Transverse colon (tissue), 4 donors: ENCODE measurements around the gene MIOX. TPM values are rescaled to one million over a fixed set of nuclear protein-coding genes. Genes with fewer than 3 reads are reported as not detected.

Experiments
- DNase-seq: peaks from one replicate; pipeline ENCODE4 v3.0.0-alpha.2; 2019
- H3K27ac ChIP-seq, 4 donors: fragments of 200-600 bp; sonication (generic); 2 replicates each; pipeline ENCODE4 v1.5.1; 2016 to 2018; ENCODE audit warnings: inconsistent platforms in 4 of 4
- H3K27me3 ChIP-seq: fragments of 200-600 bp; sonication (generic); 2 replicates; pipeline ENCODE4 v1.5.1; 2017; ENCODE audit warnings: inconsistent platforms
- H3K36me3 ChIP-seq, 4 donors: fragments of 200-600 bp; sonication (generic); 2 replicates each; pipeline ENCODE4 v1.5.1; 2017 to 2019; ENCODE audit warnings: inconsistent platforms in 4 of 4
- H3K4me1 ChIP-seq, 4 donors: fragments of 200-600 bp; sonication (generic); 2 replicates each; pipeline ENCODE4 v1.5.1; 2017 to 2020; ENCODE audit warnings: inconsistent platforms in 4 of 4
- H3K4me3 ChIP-seq, 4 donors: fragments of 200-600 bp; sonication (generic); 1 replicate in 1 of 4; 2 replicates in 3 of 4; pipeline versions ENCODE4 v1.5.1 to v1.6.1; 2017 to 2019; ENCODE audit warnings: inconsistent platforms in 4 of 4
- H3K9me3 ChIP-seq, 2 donors: fragments of 200-600 bp; sonication (generic); 2 replicates each; pipeline ENCODE4 v1.5.1; 2017 to 2019; ENCODE audit warnings: inconsistent platforms in 2 of 2
- EP300 ChIP-seq: sonication (generic); formaldehyde crosslinking; IDR thresholded peaks from one replicate; pipeline ENCODE4 v1.6.1; 2017; ENCODE audit warnings: antibody characterized with exemption, low read depth
- POLR2A ChIP-seq: fragments of 450-650 bp; IDR thresholded peaks from one replicate; pipeline ENCODE4 v1.6.1; 2016; ENCODE audit warnings: antibody characterized with exemption, mild to moderate bottlenecking, moderate library complexity
- POLR2AphosphoS5 ChIP-seq, 3 donors: sonication (generic); formaldehyde crosslinking; IDR thresholded peaks; one replicate each; pipeline ENCODE4 v1.6.1; 2016; ENCODE audit warnings: antibody characterized with exemption in 3 of 3
- WGBS, 2 donors: methylation state at CpG; one replicate each; pipeline ENCODE4 v1.1.5; 2018; ENCODE audit warnings: low coverage in 1 of 2; 5-methylcytosine and 5-hydroxymethylcytosine counted together
- in situ Hi-C, 4 donors: fragments of 200-750 bp; cut with MboI; loops; one replicate each; pipeline versions ENCODE4 v1.15.0 to v1.15.1; 2017; ENCODE audit warnings: low sequenced_read_pairs in 3 of 4, low pct_ligation_motif_present in 1 of 4, low pct_unique_long_range_greater_than_20kb in 1 of 4
- intact Hi-C: fragments of 100-400 bp; cut with DNase I; formaldehyde crosslinking; loops from one replicate; pipeline ENCODE4 v1.15.1; 2023; ENCODE audit warnings: low total_unique reads
- total RNA-seq, 4 donors: library from RNA; depleted of rRNA; stranded (reverse); fragments of >200 nt; gene quantifications; one replicate each; pipeline ENCODE4 v1.1.0, GENCODE V29; 2016
- TF ChIP-seq, protein P1 (sequence below), 5 experiments: fragments of 200-600 bp in 3 of 5; fragments of 450-650 bp in 2 of 5; sonication (generic) in 3 of 5; IDR thresholded peaks; 1 replicate in 2 of 5; 2 replicates in 3 of 5; pipeline ENCODE4 v1.5.1; 2016 to 2017; ENCODE audit warnings: antibody characterized with exemption in 5 of 5, inconsistent platforms in 3 of 5, mild to moderate bottlenecking in 2 of 5, moderate library complexity in 1 of 5

MIOX gene
- total RNA-seq, 4 donors from 2014 or later = not detected

GRCh38 chr22:50504369-50505211 lies 17.9 kb downstream of the MIOX start:
- Histone ChIP-seq H3K9me3 (no peaks in the 10 kb centered on the region), H3K27ac (no peak overlapping the region), H3K36me3 (peaks cover 0 to 4% (median 0%) of the 10 kb centered on the region in 4 donors), H3K4me3 (no peak overlapping the region), H3K27me3 (no peaks in the 10 kb centered on the region), H3K4me1 (peaks cover 8 to 30% (median 20%) of the 10 kb centered on the region in 4 donors)
- intact Hi-C loops (no loop called here), in situ Hi-C loops (no loop called here)
- TF ChIP-seq EP300 (no peak), POLR2AphosphoS5 (IDR thresholded peaks at IDR 0.05) (no peak), POLR2A (no peak)
- TF ChIP-seq, protein P1, sequence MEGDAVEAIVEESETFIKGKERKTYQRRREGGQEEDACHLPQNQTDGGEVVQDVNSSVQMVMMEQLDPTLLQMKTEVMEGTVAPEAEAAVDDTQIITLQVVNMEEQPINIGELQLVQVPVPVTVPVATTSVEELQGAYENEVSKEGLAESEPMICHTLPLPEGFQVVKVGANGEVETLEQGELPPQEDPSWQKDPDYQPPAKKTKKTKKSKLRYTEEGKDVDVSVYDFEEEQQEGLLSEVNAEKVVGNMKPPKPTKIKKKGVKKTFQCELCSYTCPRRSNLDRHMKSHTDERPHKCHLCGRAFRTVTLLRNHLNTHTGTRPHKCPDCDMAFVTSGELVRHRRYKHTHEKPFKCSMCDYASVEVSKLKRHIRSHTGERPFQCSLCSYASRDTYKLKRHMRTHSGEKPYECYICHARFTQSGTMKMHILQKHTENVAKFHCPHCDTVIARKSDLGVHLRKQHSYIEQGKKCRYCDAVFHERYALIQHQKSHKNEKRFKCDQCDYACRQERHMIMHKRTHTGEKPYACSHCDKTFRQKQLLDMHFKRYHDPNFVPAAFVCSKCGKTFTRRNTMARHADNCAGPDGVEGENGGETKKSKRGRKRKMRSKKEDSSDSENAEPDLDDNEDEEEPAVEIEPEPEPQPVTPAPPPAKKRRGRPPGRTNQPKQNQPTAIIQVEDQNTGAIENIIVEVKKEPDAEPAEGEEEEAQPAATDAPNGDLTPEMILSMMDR (IDR thresholded peaks at IDR 0.05) = no peak
- no peak for DNase-seq
- 93% methylated on average over 44 of the region's 44 CpGs; no CpG with 5 or more reads in 1 of the 2 donors for WGBS, 2 donors

- H3K36me3 ChIP-seq = peaks cover 0 to 4% (median 0%) of the 10 kb centered on the region in 4 donors
- peaks cover 8 to 30% (median 21%) of the 10 kb centered on the region in 4 donors for H3K4me1 ChIP-seq
- no peaks in the 10 kb centered on the region for H3K9me3 ChIP-seq
- intact Hi-C loops (no loop called here), in situ Hi-C loops (no loop called here)
- H3K4me3 ChIP-seq = no peak overlapping the region
- no peaks in the 10 kb centered on the region for H3K27me3 ChIP-seq
- DNase-seq = no peak
- 92% methylated on average over 14 of the region's 14 CpGs; no CpG with 5 or more reads in 1 of the 2 donors for WGBS, 2 donors
- TF ChIP-seq POLR2AphosphoS5 (IDR thresholded peaks at IDR 0.05) (no peak), EP300 (no peak), POLR2A (no peak)
- TF ChIP-seq, protein P1 (IDR thresholded peaks at IDR 0.05) = no peak
- no peak overlapping the region for H3K27ac ChIP-seq
Observed at GRCh38 chr22:50505276-50505775, 18.7 kb downstream of the MIOX start.

- in situ Hi-C loops (no loop called here), intact Hi-C loops (no loop called here)
- no peaks in the 10 kb centered on the region for H3K27me3 ChIP-seq
- 90 to 94% methylated on average over 2 to 40 of the region's 41 CpGs for WGBS, 2 donors
- no peak overlapping the region for H3K27ac ChIP-seq
- H3K4me1 ChIP-seq = peaks cover 8 to 30% (median 21%) of the 10 kb centered on the region in 4 donors
- no peaks in the 10 kb centered on the region for H3K9me3 ChIP-seq
- H3K36me3 ChIP-seq = peaks cover 0 to 4% (median 0%) of the 10 kb centered on the region in 4 donors
- DNase-seq = no peak
- H3K4me3 ChIP-seq = peak overlapping the region in 1 of 4 donors; percentile 97
- TF ChIP-seq EP300 (no peak), POLR2AphosphoS5 (IDR thresholded peaks at IDR 0.05) (no peak)
Observed at GRCh38 chr22:50505776-50506610, 19.3 kb downstream of the MIOX start.

DNA sequence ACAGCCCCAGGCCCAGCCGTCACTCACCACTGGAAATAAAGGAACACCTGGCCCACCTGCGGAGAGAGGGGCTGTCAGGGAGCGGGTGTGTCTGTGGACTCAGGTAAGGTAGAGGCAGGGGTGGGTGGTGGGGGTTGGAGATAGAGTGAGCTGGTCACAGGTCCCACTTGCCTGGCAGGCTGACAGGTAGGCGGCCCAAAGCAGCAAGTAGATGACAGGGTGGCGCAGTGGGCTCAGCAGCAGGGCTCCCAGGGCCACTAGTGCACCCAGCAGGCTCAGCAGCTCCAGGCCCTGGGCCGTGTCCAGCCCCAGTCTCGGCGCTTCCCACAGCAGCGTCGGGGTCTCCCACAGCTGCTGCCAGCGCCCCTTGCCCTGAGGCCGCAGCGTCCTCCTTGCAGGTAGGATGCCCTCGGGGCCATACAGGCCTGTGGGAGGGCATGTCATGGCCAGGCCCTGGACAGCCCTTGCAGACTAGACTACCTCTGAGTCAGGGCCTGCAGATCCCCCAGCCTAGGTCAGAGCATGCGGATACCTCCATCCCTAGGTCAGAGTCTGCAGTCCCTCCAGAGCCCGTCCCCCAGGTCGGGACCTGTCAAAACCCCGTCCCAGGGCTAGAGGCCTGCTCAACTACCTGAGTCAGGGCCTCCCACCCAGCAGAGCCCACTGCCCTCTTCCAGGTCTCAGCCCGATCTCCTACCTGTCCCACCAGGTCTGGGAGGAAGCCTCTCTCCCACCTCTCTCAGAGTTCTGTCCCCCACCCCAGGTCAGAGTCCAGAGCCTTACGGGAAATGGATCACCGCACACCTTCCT lies 20.2 kb downstream of the MIOX start:
- Histone ChIP-seq H3K27me3 (no peaks in the 10 kb centered on the region), H3K4me3 (peak overlapping the region; percentile 59 to 98 (median 93)), H3K36me3 (peaks cover 0 to 4% (median 0%) of the 10 kb centered on the region in 4 donors), H3K4me1 (peaks cover 8 to 30% (median 21%) of the 10 kb centered on the region in 4 donors), H3K27ac (peak overlapping the region; percentile 87 to 96 (median 90)), H3K9me3 (no peaks in the 10 kb centered on the region)
- TF ChIP-seq POLR2AphosphoS5 (IDR thresholded peaks at IDR 0.05) (no peak), EP300 (no peak), POLR2A (no peak)
- TF ChIP-seq, protein P1 (IDR thresholded peaks at IDR 0.05) = no peak
- DNase-seq = no peak
- in situ Hi-C loops (no loop called here), intact Hi-C loops (no loop called here)
- 29% methylated on average over 18 of the region's 21 CpGs; no CpG with 5 or more reads in 1 of the 2 donors for WGBS, 2 donors
